Right atrium auricular region (tissue), 2 donors: ENCODE measurements around the gene DOK1. TPM values are rescaled to one million over a fixed set of nuclear protein-coding genes. Genes with fewer than 3 reads are reported as not detected.

Experiments used
- DNase-seq: peaks from one replicate; pipeline ENCODE4 v3.0.0-alpha.2; 2019; ENCODE audit warnings: low spot score
- H3K27ac ChIP-seq, 2 donors: fragments of 200-600 bp; sonication (generic); 1 replicate in 1 of 2; 2 replicates in 1 of 2; pipeline ENCODE4 v1.5.1; 2016 to 2019
- H3K27me3 ChIP-seq, 2 donors: fragments of 200-600 bp; sonication (generic); one replicate each; pipeline versions ENCODE4 v1.5.1 to v1.6.0; 2017 to 2019
- H3K36me3 ChIP-seq: fragments of 200-600 bp; sonication (generic); one replicate; pipeline ENCODE4 v1.5.1; 2016
- H3K4me1 ChIP-seq, 2 donors: fragments of 200-600 bp; sonication (generic); one replicate each; pipeline versions ENCODE4 v1.5.1 to v1.6.0; 2017 to 2019
- H3K4me3 ChIP-seq, 2 donors: fragments of 200-600 bp; sonication (generic); 1 replicate in 1 of 2; 2 replicates in 1 of 2; pipeline ENCODE4 v1.5.1; 2017 to 2019; ENCODE audit warnings: mild to moderate bottlenecking in 1 of 2, moderate library complexity in 1 of 2
- H3K9me3 ChIP-seq, 2 donors: fragments of 200-600 bp; sonication (generic); one replicate each; pipeline ENCODE4 v1.5.1; 2019
- CTCF ChIP-seq, 2 donors: fragments of 200-600 bp; sonication (generic); IDR thresholded peaks; one replicate each; pipeline ENCODE4 v1.5.1; 2019; ENCODE audit warnings: antibody characterized with exemption in 2 of 2
- total RNA-seq, 2 donors: library from RNA; depleted of rRNA; stranded (reverse); fragments of >200 nt; gene quantifications; one replicate each; pipeline ENCODE4 v1.1.0, GENCODE V29; 2016

Gene DOK1
- total RNA-seq, 2 donors from 2014 or later, result 4.9 to 10.3 TPM

GRCh38 chr2:74538881-74539339, 15.6 kb upstream of the DOK1 start:
- Histone ChIP-seq H3K27me3 (no peaks in the 10 kb centered on the region), H3K4me1 (no peaks in the 10 kb centered on the region), H3K4me3 (no peak overlapping the region), H3K9me3 (no peaks in the 10 kb centered on the region), H3K36me3 (no peaks in the 10 kb centered on the region), H3K27ac (no peak overlapping the region)
- DNase-seq, result no peak
- TF ChIP-seq CTCF (IDR thresholded peaks at IDR 0.05), result no peak

- H3K27ac ChIP-seq, result peak overlapping the region; percentile 46 to 71
- DNase-seq, result peak; percentile 90
- no peak for TF ChIP-seq CTCF (IDR thresholded peaks at IDR 0.05)
- H3K4me3 ChIP-seq, result no peak overlapping the region
- no peaks in the 10 kb centered on the region for H3K4me1 ChIP-seq
- no peaks in the 10 kb centered on the region for H3K27me3 ChIP-seq
- no peaks in the 10 kb centered on the region for H3K9me3 ChIP-seq
- H3K36me3 ChIP-seq, result no peaks in the 10 kb centered on the region
These were observed 14.2 kb upstream of the DOK1 start for GRCh38 chr2:74540291-74540690.

GRCh38 chr2:74542978-74543377, 11.5 kb upstream of the DOK1 start:
- no peaks in the 10 kb centered on the region for H3K9me3 ChIP-seq
- no peak overlapping the region for H3K4me3 ChIP-seq
- H3K27me3 ChIP-seq, result no peaks in the 10 kb centered on the region
- no peaks in the 10 kb centered on the region for H3K36me3 ChIP-seq
- H3K4me1 ChIP-seq, result no peaks in the 10 kb centered on the region
- TF ChIP-seq CTCF (IDR thresholded peaks at IDR 0.05), result no peak
- no peak for DNase-seq
- H3K27ac ChIP-seq, result no peak overlapping the region

GRCh38 chr2:74544634-74545033, 9.9 kb upstream of the DOK1 start:
- H3K9me3 ChIP-seq, result no peaks in the 10 kb centered on the region
- no peak for TF ChIP-seq CTCF (IDR thresholded peaks at IDR 0.05)
- no peak overlapping the region for H3K4me3 ChIP-seq
- H3K27me3 ChIP-seq, result no peaks in the 10 kb centered on the region
- peaks cover 0 to 14% of the 10 kb centered on the region in 2 donors for H3K4me1 ChIP-seq
- DNase-seq, result no peak
- H3K27ac ChIP-seq, result no peak overlapping the region
- H3K36me3 ChIP-seq, result no peaks in the 10 kb centered on the region

- Histone ChIP-seq H3K36me3 (no peaks in the 10 kb centered on the region), H3K4me1 (peaks cover 0 to 17% of the 10 kb centered on the region in 2 donors), H3K27me3 (no peaks in the 10 kb centered on the region), H3K9me3 (no peaks in the 10 kb centered on the region), H3K4me3 (no peak overlapping the region), H3K27ac (no peak overlapping the region)
- no peak for DNase-seq
- no peak for TF ChIP-seq CTCF (IDR thresholded peaks at IDR 0.05)
These were observed 8.5 kb upstream of the DOK1 start for GRCh38 chr2:74546004-74546403.

- TF ChIP-seq CTCF (IDR thresholded peaks at IDR 0.05), result no peak
- Histone ChIP-seq H3K36me3 (no peaks in the 10 kb centered on the region), H3K9me3 (no peaks in the 10 kb centered on the region), H3K27me3 (no peaks in the 10 kb centered on the region), H3K4me1 (peaks cover 0 to 23% of the 10 kb centered on the region in 2 donors), H3K27ac (peak overlapping the region; percentile 72 to 76), H3K4me3 (peak overlapping the region; percentile 31 to 64)
- DNase-seq, result no peak
These were observed 6.1 kb upstream of the DOK1 start for GRCh38 chr2:74548285-74548899.
